HCT116 (cell line): ENCODE measurements around the gene SPG7. TPM values are rescaled to one million over a fixed set of nuclear protein-coding genes. Genes with fewer than 3 reads are reported as not detected.

ENCODE experiments used
- ATAC-seq: fragments of 200-7000 bp; cut with Tn5 transposase; 2 replicates; pipeline ENCODE4 v1.9.1; 2020; ENCODE audit warnings: mild to moderate bottlenecking, moderate library complexity
- BruUV-seq: library from RNA; stranded (reverse); fragments of 400-500 nt; replicated peaks from 2 replicates; lab custom pipeline; 2021; lab: Mats Ljungman, UMichigan
- CTCF ChIA-PET: fragments of 300-600 bp; sonication (Branson Sonifier 250); formaldehyde crosslinking; loops from one replicate; lab custom pipeline; 2021; ENCODE audit warnings: antibody characterized with exemption; lab: Charles Lee
- POLR2A ChIA-PET: fragments of 300-600, 350-600 bp; sonication (Branson Sonifier 250); formaldehyde crosslinking; loops from one replicate; lab custom pipeline; 2021; ENCODE audit warnings: antibody characterized with exemption; lab: Charles Lee
- RAD21 ChIA-PET, 2 experiments: fragments of 300-600 bp; sonication (Branson Sonifier 250); formaldehyde crosslinking; loops; one replicate each; lab custom pipeline; 2023; ENCODE audit warnings: low total read pairs in 2 of 2; ENCODE audit not compliant: uncharacterized antibody in 2 of 2, unreplicated experiment in 2 of 2, low non-redundant PET in 1 of 2; lab: Charles Lee
- DNase-seq: peaks from one replicate; pipeline ENCODE4 v3.0.0-alpha.2; 2010; ENCODE audit warnings: low read depth, low spot score
- H2AFZ ChIP-seq: fragments of 200-600 bp; shearing (Covaris generic), sonication (generic); 2 replicates; pipeline ENCODE4 v1.6.1; 2017; ENCODE audit warnings: low read depth, mixed run types, mixed read lengths, antibody characterized with exemption, low read length; ENCODE audit not compliant: poor library complexity, severe bottlenecking
- H3K27ac ChIP-seq: 2 replicates; pipeline ENCODE4 v1.5.1; 2012; ENCODE audit warnings: low read depth, low read length
- H3K27me3 ChIP-seq: fragments of 200-600 bp; sonication (generic); 2 replicates; pipeline ENCODE4 v1.6.1; 2016; ENCODE audit warnings: mixed run types, low read length, mixed read lengths; ENCODE audit not compliant: insufficient read depth
- H3K36me3 ChIP-seq, 2 experiments: fragments of 200-500 bp in 1 of 2; fragments of 200-600 bp in 1 of 2; sonication (Bioruptor generic) in 1 of 2; sonication (generic) in 1 of 2; 2 replicates each; pipeline versions ENCODE4 v1.5.1 to v1.6.1; 2014 to 2016; ENCODE audit warnings: low read length in 2 of 2, inconsistent platforms in 1 of 2, mixed read lengths in 1 of 2, mixed run types in 1 of 2; ENCODE audit not compliant: insufficient read depth in 2 of 2, control insufficient read depth in 1 of 2
- H3K4me1 ChIP-seq, 2 experiments: fragments of 200-600 bp in 1 of 2; sonication (generic) in 1 of 2; 2 replicates each; pipeline versions ENCODE4 v1.5.1 to v1.6.1; 2012 to 2017; ENCODE audit warnings: low read length in 2 of 2, inconsistent platforms in 1 of 2, mild to moderate bottlenecking in 1 of 2, mixed read lengths in 1 of 2, mixed run types in 1 of 2, moderate library complexity in 1 of 2; ENCODE audit not compliant: insufficient read depth in 2 of 2, control insufficient read depth in 1 of 2
- H3K4me2 ChIP-seq: fragments of 200-600 bp; sonication (generic); 2 replicates; pipeline ENCODE4 v1.6.1; 2017; ENCODE audit warnings: mixed run types, low read length, mixed read lengths
- H3K4me3 ChIP-seq, 2 experiments: fragments of 200-600 bp in 1 of 2; sonication (generic) in 1 of 2; replicated peaks in 1 of 2; 2 replicates each; pipeline ENCODE4 v1.5.1; 2011 to 2016; ENCODE audit warnings: low read length in 2 of 2, control low read depth in 1 of 2, low read depth in 1 of 2, mild to moderate bottlenecking in 1 of 2, mixed read lengths in 1 of 2, mixed run types in 1 of 2
- H3K79me2 ChIP-seq: fragments of 200-600 bp; sonication (generic); 2 replicates; pipeline ENCODE4 v1.6.1; 2017; ENCODE audit warnings: mild to moderate bottlenecking, mixed run types, low read length, moderate library complexity, mixed read lengths; ENCODE audit not compliant: insufficient read depth
- H3K9ac ChIP-seq: fragments of 200-600 bp; sonication (generic); 2 replicates; pipeline ENCODE4 v1.6.1; 2016; ENCODE audit warnings: low read length, mixed read lengths
- H3K9me2 ChIP-seq: fragments of 200-600 bp; sonication (generic), shearing (Covaris generic); 2 replicates; pipeline ENCODE4 v1.6.1; 2017; ENCODE audit warnings: mixed run types, mild to moderate bottlenecking, moderate library complexity; ENCODE audit not compliant: insufficient read depth
- H3K9me3 ChIP-seq, 2 experiments: fragments of 200-500 bp in 1 of 2; fragments of 200-600 bp in 1 of 2; sonication (Bioruptor generic) in 1 of 2; sonication (generic) in 1 of 2; 2 replicates each; pipeline ENCODE4 v1.6.1; 2014 to 2017; ENCODE audit warnings: low read length in 2 of 2, mixed read lengths in 2 of 2, inconsistent platforms in 1 of 2, low read depth in 1 of 2, mild to moderate bottlenecking in 1 of 2, mixed run types in 1 of 2, moderate library complexity in 1 of 2; ENCODE audit not compliant: control insufficient read depth in 1 of 2, insufficient read depth in 1 of 2
- H4K20me1 ChIP-seq: fragments of 200-600 bp; sonication (generic), shearing (Covaris generic); 2 replicates; pipeline ENCODE4 v1.6.1; 2017; ENCODE audit warnings: mixed run types, mild to moderate bottlenecking, moderate library complexity; ENCODE audit not compliant: insufficient read depth
- ATF3 ChIP-seq: IDR thresholded peaks from 2 replicates; pipeline ENCODE4 v1.6.1; 2012
- CBX3 ChIP-seq: IDR thresholded peaks from 2 replicates; pipeline ENCODE4 v1.6.1; 2012; ENCODE audit warnings: low read depth
- CEBPB ChIP-seq: IDR thresholded peaks from 2 replicates; pipeline ENCODE4 v1.6.1; 2012; ENCODE audit warnings: low read depth
- EZH2phosphoT487 ChIP-seq: fragments of 200-600 bp; IDR thresholded peaks from 2 replicates; pipeline ENCODE4 v1.6.1; 2018; ENCODE audit warnings: antibody characterized with exemption, borderline replicate concordance
- FOSL1 ChIP-seq: IDR thresholded peaks from 2 replicates; pipeline ENCODE4 v1.6.1; 2012; ENCODE audit warnings: low read depth
- POLR2A ChIP-seq: IDR thresholded peaks from 2 replicates; pipeline ENCODE4 v1.7.0; 2011; ENCODE audit warnings: borderline replicate concordance; ENCODE audit not compliant: insufficient read depth, insufficient read length; ENCODE audit errors: extremely low read depth
- POLR2AphosphoS5 ChIP-seq: IDR thresholded peaks from 2 replicates; pipeline ENCODE4 v1.6.1; 2011; ENCODE audit warnings: mild to moderate bottlenecking, low read depth, low read length, moderate library complexity
- RAD21 ChIP-seq: IDR thresholded peaks from 2 replicates; pipeline ENCODE4 v1.6.1; 2012; ENCODE audit warnings: low read depth, mild to moderate bottlenecking
- SIN3A ChIP-seq: IDR thresholded peaks from 2 replicates; pipeline ENCODE4 v1.6.1; 2012; ENCODE audit warnings: low read depth
- SP1 ChIP-seq: IDR thresholded peaks from 2 replicates; pipeline ENCODE4 v1.6.1; 2012; ENCODE audit warnings: low read depth
- SRF ChIP-seq: IDR thresholded peaks from 2 replicates; pipeline ENCODE4 v1.6.1; 2012; ENCODE audit warnings: low read depth
- TCF7L2 ChIP-seq: IDR thresholded peaks from 2 replicates; pipeline ENCODE4 v1.7.0; 2011; ENCODE audit warnings: borderline replicate concordance, inconsistent platforms; ENCODE audit not compliant: insufficient read depth, insufficient read length; ENCODE audit errors: extremely low read depth
- ZBTB33 ChIP-seq: IDR thresholded peaks from 2 replicates; pipeline ENCODE4 v1.6.1; 2011; ENCODE audit warnings: mild to moderate bottlenecking, low read length, moderate library complexity; ENCODE audit not compliant: insufficient replicate concordance; ENCODE audit errors: extremely low read depth
- ZFX ChIP-seq: fragments of 450-650 bp; IDR thresholded peaks from 2 replicates; pipeline ENCODE4 v1.6.1; 2017
- ZNF274 ChIP-seq: fragments of 200-500 bp; sonication (Bioruptor generic); IDR thresholded peaks from 2 replicates; pipeline ENCODE4 v1.6.1; 2014; ENCODE audit warnings: mild to moderate bottlenecking, low read depth, low read length, inconsistent platforms
- intact Hi-C: fragments of 100-400 bp; cut with micrococcal nuclease; formaldehyde crosslinking; loops from 2 replicates; pipeline ENCODE4 v1.10.0; 2022
- total RNA-seq: library from RNA; stranded (reverse); gene quantifications from one replicate; pipeline ENCODE4 v1.2.1, GENCODE V29; 2021; ENCODE audit not compliant: unreplicated experiment

The SPG7 gene
- total RNA-seq, 1 experiment from 2014 or later, result 116 TPM

- ChIA-PET POLR2A (no interaction called here), CTCF (no interaction called here), RAD21 (no interaction called here)
- no peaks in the 10 kb centered on the region for H3K9me3 ChIP-seq
- intact Hi-C loops, result no loop called here
- H3K27me3 ChIP-seq, result no peaks in the 10 kb centered on the region
- no peak overlapping the region for H2AFZ ChIP-seq
- no peak overlapping the region for H3K9ac ChIP-seq
- no peak overlapping the region for H3K4me3 ChIP-seq
- peak overlapping the region; percentile 9; the same call in 1 of the 2 replicates for H3K27ac ChIP-seq
- no peaks in the 10 kb centered on the region for H3K79me2 ChIP-seq
- H3K4me2 ChIP-seq, result no peak overlapping the region
- BruUV-seq, result no TSS peak
- DNase-seq (no peak), ATAC-seq (peak; percentile 4; the same call in 1 of the 2 replicates)
- H3K9me2 ChIP-seq, result no peaks in the 10 kb centered on the region
- 0 out of 2 replicates have a peak, but pooled peaks have one; percentile 21 for TF ChIP-seq ZFX
- no peak for TF ChIP-seq CEBPB
- H3K4me1 ChIP-seq, result peaks cover 11 to 33% of the 10 kb centered on the region in 2 experiments; a peak in 3 of 4 replicates
- H3K36me3 ChIP-seq, result peaks cover 3 to 6% of the 10 kb centered on the region in 2 experiments; a peak in 2 of 4 replicates
- no peaks in the 10 kb centered on the region for H4K20me1 ChIP-seq
Observed at GRCh38 chr16:89596061-89596689, 88.0 kb downstream of the SPG7 start.

GRCh38 chr16:89596957-89597649 is 88.9 kb downstream of the SPG7 start:
- no peaks in the 10 kb centered on the region for H3K9me2 ChIP-seq
- ChIA-PET RAD21 (no interaction called here), POLR2A (no interaction called here), CTCF (no interaction called here)
- peaks cover 3 to 6% of the 10 kb centered on the region in 2 experiments; a peak in 2 of 4 replicates for H3K36me3 ChIP-seq
- H3K4me2 ChIP-seq, result 0 out of 2 replicates have a peak overlapping the region, but pooled peaks have one; percentile 6
- peak; percentile 19 for ATAC-seq
- no peaks in the 10 kb centered on the region for H4K20me1 ChIP-seq
- H3K27me3 ChIP-seq, result no peaks in the 10 kb centered on the region
- DNase-seq, result no peak
- intact Hi-C loops, result no loop called here
- H3K4me3 ChIP-seq, result no peak overlapping the region
- peaks cover 17 to 39% of the 10 kb centered on the region in 2 experiments for H3K4me1 ChIP-seq
- no peaks in the 10 kb centered on the region for H3K9me3 ChIP-seq
- H3K27ac ChIP-seq, result peak overlapping the region; percentile 4; the same call in 1 of the 2 replicates
- no peak overlapping the region for H2AFZ ChIP-seq
- no peaks in the 10 kb centered on the region for H3K79me2 ChIP-seq
- no peak overlapping the region for H3K9ac ChIP-seq
- BruUV-seq, result no TSS peak
- no peak for TF ChIP-seq SRF
- TF ChIP-seq POLR2AphosphoS5, result no peak
- no peak for TF ChIP-seq CBX3
- TF ChIP-seq RAD21, result no peak
- TF ChIP-seq FOSL1, result no peak
- TF ChIP-seq SIN3A, result no peak
- no peak for TF ChIP-seq TCF7L2
- no peak for TF ChIP-seq SP1
- TF ChIP-seq ZNF274, result no peak
- TF ChIP-seq ZBTB33, result no peak
- TF ChIP-seq EZH2phosphoT487, result no peak
- TF ChIP-seq ATF3, result no peak
- TF ChIP-seq POLR2A, result no peak
